Thoracic aorta (tissue), 2 donors: ENCODE measurements around the gene EHD4. TPM values are rescaled to one million over a fixed set of nuclear protein-coding genes. Genes with fewer than 3 reads are reported as not detected.

Experiments used
- ATAC-seq: fragments of 150-250 bp; one replicate; pipeline ENCODE4 v1.8.0; 2017; ENCODE audit warnings: low read depth; ENCODE audit not compliant: insufficient number of reproducible peaks, low FRiP score
- DNase-seq: peaks from one replicate; pipeline ENCODE4 v3.0.0-alpha.2; 2020; ENCODE audit warnings: low spot score
- H3K27ac ChIP-seq, 2 donors: fragments of 200-600 bp; sonication (generic); 1 replicate in 1 of 2; 2 replicates in 1 of 2; pipeline ENCODE4 v1.5.1; 2016; ENCODE audit warnings: mild to moderate bottlenecking in 2 of 2, moderate library complexity in 2 of 2
- H3K27me3 ChIP-seq: fragments of 200-600 bp; sonication (generic); replicated peaks from 2 replicates; pipeline ENCODE4 v1.6.0; 2016; ENCODE audit warnings: mild to moderate bottlenecking; ENCODE audit not compliant: insufficient read depth
- H3K36me3 ChIP-seq: fragments of 200-600 bp; sonication (generic); one replicate; pipeline ENCODE4 v1.5.1; 2016
- H3K4me1 ChIP-seq, 2 donors: fragments of 200-600 bp; sonication (generic); 1 replicate in 1 of 2; 2 replicates in 1 of 2; pipeline versions ENCODE4 v1.5.1 to v1.6.0; 2016; ENCODE audit warnings: low read depth in 2 of 2, mild to moderate bottlenecking in 1 of 2; ENCODE audit not compliant: control insufficient read depth in 1 of 2
- H3K4me3 ChIP-seq: fragments of 200-600 bp; sonication (generic); 2 replicates; pipeline ENCODE4 v1.5.1; 2016; ENCODE audit warnings: mild to moderate bottlenecking
- H3K9me3 ChIP-seq: fragments of 200-600 bp; sonication (generic); 2 replicates; pipeline ENCODE4 v1.5.1; 2016
- CTCF ChIP-seq: fragments of 200-600 bp; sonication (generic); IDR thresholded peaks from one replicate; pipeline ENCODE4 v1.5.1; 2019; ENCODE audit warnings: antibody characterized with exemption
- total RNA-seq, 2 donors: library from RNA; depleted of rRNA; stranded (reverse); fragments of >200 nt; gene quantifications; one replicate each; pipeline versions ENCODE4 v1.1.0 to v1.2.3, GENCODE V29; 2016

EHD4 gene
- total RNA-seq, 2 donors from 2014 or later: 43.6 to 48.1 TPM

- Histone ChIP-seq H3K27me3 (no peaks in the 10 kb centered on the region), H3K4me1 (peaks cover 8 to 28% of the 10 kb centered on the region in 2 donors), H3K9me3 (no peaks in the 10 kb centered on the region), H3K36me3 (no peaks in the 10 kb centered on the region), H3K4me3 (no peak overlapping the region), H3K27ac (no peak overlapping the region)
- DNase-seq (no peak), ATAC-seq (no peak)
- no peak for TF ChIP-seq CTCF
Measured at GRCh38 chr15:41974041-41974440, 1.7 kb upstream of the EHD4 start.

GRCh38 chr15:41971895-41972252 lies 483 bp downstream of the EHD4 start:
- Histone ChIP-seq H3K27me3 (no peaks in the 10 kb centered on the region), H3K27ac (peak overlapping the region; percentile 96 to 97), H3K4me1 (peaks cover 23 to 50% of the 10 kb centered on the region in 2 donors), H3K9me3 (no peaks in the 10 kb centered on the region), H3K36me3 (no peaks in the 10 kb centered on the region), H3K4me3 (peak overlapping the region; percentile 95)
- ATAC-seq (peak; percentile 30), DNase-seq (no peak)
- no peak for TF ChIP-seq CTCF

- ATAC-seq (peak; percentile 17), DNase-seq (peak; percentile 35)
- Histone ChIP-seq H3K36me3 (no peaks in the 10 kb centered on the region), H3K27ac (peak overlapping the region; percentile 96 to 97), H3K9me3 (no peaks in the 10 kb centered on the region), H3K4me1 (peaks cover 28 to 56% of the 10 kb centered on the region in 2 donors), H3K4me3 (peak overlapping the region; percentile 95), H3K27me3 (no peaks in the 10 kb centered on the region)
- TF ChIP-seq CTCF: peak; percentile 36
Measured at GRCh38 chr15:41971089-41971894, 1.1 kb downstream of the EHD4 start.

GRCh38 chr15:41970456-41970855 lies 1.9 kb downstream of the EHD4 start:
- peaks cover 32 to 64% of the 10 kb centered on the region in 2 donors for H3K4me1 ChIP-seq
- no peak for TF ChIP-seq CTCF
- peak overlapping the region; percentile 96 to 97 for H3K27ac ChIP-seq
- peak overlapping the region; percentile 95 for H3K4me3 ChIP-seq
- ATAC-seq (no peak), DNase-seq (no peak)
- no peaks in the 10 kb centered on the region for H3K36me3 ChIP-seq
- no peaks in the 10 kb centered on the region for H3K9me3 ChIP-seq
- H3K27me3 ChIP-seq: no peaks in the 10 kb centered on the region

GRCh38 chr15:41969851-41970431 lies 2.4 kb downstream of the EHD4 start:
- peaks cover 32 to 69% of the 10 kb centered on the region in 2 donors for H3K4me1 ChIP-seq
- H3K27me3 ChIP-seq: no peaks in the 10 kb centered on the region
- peak overlapping the region; percentile 96 to 97 for H3K27ac ChIP-seq
- no peak for TF ChIP-seq CTCF
- ATAC-seq: no peak
- no peak for DNase-seq
- H3K4me3 ChIP-seq: peak overlapping the region; percentile 95
- no peaks in the 10 kb centered on the region for H3K9me3 ChIP-seq
- no peaks in the 10 kb centered on the region for H3K36me3 ChIP-seq
